GM12875 (cell line): ENCODE results near the gene TGFBR3.
"Not testable (repeated sequence)": the region's sequence is repeated elsewhere in the genome, so short reads cannot be mapped to it uniquely, and the experiment has no call there.

Source experiments
- H3K4me3 ChIP-seq: one replicate; pipeline ENCODE4 v1.5.1; 2011; ENCODE audit warnings: low read depth, low read length, control low read depth
- TF ChIP-seq, protein P1 (sequence below): IDR thresholded peaks from 2 replicates; pipeline ENCODE4 v1.5.1; 2011; ENCODE audit warnings: low read depth, mild to moderate bottlenecking, control low read depth, inconsistent platforms, low read length, moderate library complexity, borderline replicate concordance; ENCODE audit not compliant: insufficient read depth

The TGFBR3 gene

DNA sequence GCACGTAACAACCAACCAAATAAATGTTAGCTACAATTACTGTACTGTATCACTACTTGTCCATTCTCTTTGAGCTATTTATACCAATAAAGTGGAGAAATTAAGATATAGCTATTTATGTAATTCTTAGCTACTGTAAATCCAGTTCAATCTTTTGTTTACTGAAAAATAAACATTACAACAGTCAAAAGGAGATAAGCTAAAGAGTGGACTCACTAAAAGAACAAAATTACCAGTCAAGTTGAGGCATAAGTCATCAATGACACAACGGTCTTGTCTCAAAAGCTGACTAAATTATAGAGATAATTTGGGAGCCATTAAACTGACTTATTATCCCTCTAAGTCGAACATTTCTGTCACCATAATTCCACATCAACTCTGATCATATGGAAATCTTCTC is 22.5 kb downstream of the TGFBR3 start:
- TF ChIP-seq, protein P1, sequence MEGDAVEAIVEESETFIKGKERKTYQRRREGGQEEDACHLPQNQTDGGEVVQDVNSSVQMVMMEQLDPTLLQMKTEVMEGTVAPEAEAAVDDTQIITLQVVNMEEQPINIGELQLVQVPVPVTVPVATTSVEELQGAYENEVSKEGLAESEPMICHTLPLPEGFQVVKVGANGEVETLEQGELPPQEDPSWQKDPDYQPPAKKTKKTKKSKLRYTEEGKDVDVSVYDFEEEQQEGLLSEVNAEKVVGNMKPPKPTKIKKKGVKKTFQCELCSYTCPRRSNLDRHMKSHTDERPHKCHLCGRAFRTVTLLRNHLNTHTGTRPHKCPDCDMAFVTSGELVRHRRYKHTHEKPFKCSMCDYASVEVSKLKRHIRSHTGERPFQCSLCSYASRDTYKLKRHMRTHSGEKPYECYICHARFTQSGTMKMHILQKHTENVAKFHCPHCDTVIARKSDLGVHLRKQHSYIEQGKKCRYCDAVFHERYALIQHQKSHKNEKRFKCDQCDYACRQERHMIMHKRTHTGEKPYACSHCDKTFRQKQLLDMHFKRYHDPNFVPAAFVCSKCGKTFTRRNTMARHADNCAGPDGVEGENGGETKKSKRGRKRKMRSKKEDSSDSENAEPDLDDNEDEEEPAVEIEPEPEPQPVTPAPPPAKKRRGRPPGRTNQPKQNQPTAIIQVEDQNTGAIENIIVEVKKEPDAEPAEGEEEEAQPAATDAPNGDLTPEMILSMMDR, result no peak
- H3K4me3 ChIP-seq, result no peak overlapping the region

DNA sequence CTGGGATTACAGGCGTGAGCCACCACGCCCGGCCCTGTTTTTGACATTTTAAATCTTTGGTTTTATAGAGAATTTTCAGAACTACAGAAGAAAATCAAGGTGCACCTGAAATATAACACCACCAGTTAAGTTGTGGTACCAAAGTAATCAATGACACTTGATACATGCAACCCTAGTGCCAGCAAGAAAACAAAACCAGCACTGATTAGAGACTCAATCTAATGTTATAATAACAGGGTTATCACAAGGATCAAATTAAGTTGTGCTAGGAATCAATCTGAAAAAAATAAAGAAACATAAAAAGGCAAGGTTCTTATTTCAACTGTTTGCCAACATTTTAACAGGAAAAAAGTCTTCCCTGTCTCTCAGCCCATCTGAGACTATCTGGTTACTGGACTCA is 23.8 kb downstream of the TGFBR3 start:
- H3K4me3 ChIP-seq, result no peak overlapping the region
- TF ChIP-seq, protein P1, result no peak

DNA sequence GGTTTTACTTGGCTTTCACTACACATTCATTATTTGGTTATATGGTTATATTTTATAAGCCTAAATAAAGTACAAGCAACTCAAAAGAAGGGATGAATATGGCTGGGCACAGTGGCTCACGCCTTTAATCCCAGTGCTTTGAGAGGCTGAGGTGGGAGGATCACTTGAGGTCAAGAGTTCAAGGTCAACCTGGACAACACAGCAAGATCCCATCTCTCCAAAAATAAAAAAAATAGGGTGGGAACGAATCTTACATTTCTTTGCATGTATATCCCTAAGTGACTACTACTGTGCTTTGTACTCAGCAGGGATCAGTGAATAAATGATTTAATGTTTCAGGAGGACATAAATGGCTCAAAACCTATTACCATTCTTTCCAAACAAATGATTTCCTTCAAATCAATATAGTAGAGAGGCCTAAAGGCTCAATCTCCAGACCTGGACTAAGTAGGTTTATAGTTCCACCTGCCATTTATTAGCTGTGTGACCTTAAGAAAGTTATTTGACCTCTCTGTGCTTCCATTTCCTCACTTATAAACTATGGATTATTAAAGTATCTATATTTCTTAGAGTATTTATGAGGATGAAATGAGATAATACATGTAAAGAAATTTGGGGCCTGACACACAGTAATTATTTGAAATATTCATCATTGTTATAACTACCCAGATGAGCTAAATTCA is 28.3 kb downstream of the TGFBR3 start:
- no peak overlapping the region for H3K4me3 ChIP-seq
- TF ChIP-seq, protein P1, result no peak

DNA sequence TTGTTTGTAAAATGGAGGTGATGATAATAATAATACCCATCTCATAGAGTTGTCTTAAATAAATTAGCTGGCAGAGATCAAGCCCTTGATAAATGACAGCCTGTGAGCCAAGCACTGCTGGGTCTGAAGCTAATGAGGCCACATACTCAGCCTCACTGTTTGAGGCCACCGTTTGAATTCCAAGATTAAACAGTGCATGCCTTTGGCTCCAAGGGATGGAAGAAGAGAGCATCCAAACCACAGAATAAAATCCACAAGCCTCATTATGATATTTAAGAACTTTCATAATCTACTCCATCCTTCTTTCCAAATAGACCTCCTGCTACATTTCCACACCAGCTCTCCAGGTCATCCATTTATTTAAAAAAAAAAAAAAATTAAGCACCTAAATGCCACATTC is 29.0 kb downstream of the TGFBR3 start:
- H3K4me3 ChIP-seq, result no peak overlapping the region
- TF ChIP-seq, protein P1, result no peak

GRCh38 chr1:91854852-91855534 is 31.0 kb downstream of the TGFBR3 start:
- TF ChIP-seq, protein P1, result no peak
- H3K4me3 ChIP-seq, result no peak overlapping the region

- TF ChIP-seq, protein P1, result no peak
- H3K4me3 ChIP-seq, result no peak overlapping the region
These were observed 32.6 kb downstream of the TGFBR3 start for GRCh38 chr1:91853397-91853796.

- H3K4me3 ChIP-seq, result not testable (repeated sequence)
These were observed 33.9 kb downstream of the TGFBR3 start for GRCh38 chr1:91852011-91852410.
